Measurements from ENCODE around the gene EIF2AK3.
"Not testable (repeated sequence)": the region's sequence is repeated elsewhere in the genome, so short reads cannot be mapped to it uniquely, and the experiment has no call there.

EIF2AK3 gene
- total RNA-seq: 88.1 to 97.9 reads per million in 2 donors

DNA sequence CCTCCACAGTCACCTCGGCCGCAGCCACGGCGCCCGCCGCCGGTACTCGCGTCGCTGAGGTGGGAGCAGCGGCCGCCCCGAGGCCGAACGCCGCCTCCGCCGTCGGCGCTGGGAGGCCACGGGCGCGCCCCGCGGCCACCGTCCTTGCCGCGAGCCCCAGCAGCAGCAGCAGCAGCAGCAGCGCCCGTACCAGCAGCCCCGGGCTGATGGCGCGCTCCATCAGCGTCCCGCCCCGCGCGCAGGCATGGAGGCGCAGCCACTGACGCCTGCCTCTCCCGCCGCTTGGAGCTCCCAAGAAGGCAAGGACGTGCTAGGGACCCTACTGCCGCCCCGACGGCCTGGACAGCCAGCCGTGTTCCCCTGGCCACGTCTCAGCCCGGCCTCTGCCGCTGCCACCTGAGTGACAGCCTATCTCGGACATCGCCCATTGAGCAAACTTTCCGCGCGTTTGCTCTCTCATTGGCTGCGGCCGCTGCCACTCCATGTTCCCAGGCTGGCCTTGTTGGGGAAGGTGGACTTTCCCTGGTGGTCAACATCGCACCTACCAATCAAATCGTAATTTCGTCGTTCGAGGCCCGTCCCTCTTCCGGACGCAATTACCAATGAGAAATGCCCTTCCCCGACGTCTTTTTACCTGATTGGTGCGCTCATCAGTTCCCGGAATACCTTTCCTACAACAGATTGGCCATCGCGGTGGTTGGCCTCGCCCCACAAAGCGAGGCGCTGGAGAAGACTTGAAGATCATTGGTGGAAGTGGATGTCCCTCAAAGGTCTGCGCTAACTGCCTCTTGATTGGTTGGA lies at the start of gene EIF2AK3:
Gene EIF2AK3 (minus strand): TSS at position 410 of the 801 bp plus-strand sequence. CDS start 190 bp downstream, at position 220.
- peak; percentile 92 for DNase-seq

DNA sequence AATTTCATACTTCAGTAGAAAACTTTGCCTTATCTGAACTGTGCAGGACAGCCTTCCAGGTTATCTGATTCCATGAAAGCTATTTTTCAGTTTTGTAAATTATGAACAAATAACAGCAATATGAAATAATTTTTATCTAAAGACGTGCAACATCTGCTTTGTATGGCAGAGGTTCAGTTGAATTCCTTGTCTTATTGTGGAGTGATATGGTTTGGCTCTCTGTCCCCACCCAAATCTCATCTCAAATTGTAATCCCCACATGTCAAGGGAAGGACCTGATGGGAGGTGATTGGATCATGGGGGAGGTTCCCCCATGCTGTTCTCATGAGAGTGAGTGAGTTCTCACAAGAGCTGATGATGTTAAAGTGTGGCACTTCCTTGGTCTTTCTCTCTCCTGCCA lies 46.1 kb upstream of the EIF2AK3 start:
- no peak for DNase-seq

GRCh38 chr2:88671786-88672427 lies 44.6 kb upstream of the EIF2AK3 start:
- no peak for DNase-seq

DNA sequence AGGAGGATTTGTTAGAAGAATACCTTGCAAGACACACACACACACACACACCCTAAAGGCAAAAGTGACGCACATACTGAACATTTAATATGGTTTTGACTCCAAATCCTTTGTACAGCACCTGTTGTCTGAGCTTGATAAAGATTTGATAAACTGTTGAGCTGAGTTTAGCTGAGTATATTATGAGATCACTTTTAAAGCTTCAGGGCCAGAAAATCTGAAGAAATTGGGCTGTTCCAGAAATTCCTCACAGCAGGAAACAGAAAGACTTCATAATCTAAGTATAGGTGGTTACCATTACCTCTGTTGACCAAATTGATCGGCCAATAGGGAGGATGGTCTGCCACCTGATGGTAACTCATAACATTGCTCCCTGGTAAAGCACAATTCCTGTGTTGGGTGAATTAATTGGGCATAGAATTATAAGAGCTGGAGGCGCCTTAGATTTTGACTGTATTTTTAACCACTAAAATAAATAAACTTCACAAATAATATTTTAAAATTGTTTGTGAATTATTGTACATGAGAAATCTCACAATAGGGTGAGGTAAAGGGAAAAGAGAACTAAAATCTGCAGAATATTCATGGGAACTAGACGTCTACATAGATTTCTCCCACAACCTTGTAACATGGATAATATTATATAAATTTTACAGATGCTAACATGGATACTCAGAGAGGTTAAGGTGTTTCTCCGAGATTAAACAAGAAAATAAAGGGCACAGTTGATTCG lies 42.4 kb upstream of the EIF2AK3 start:
- no peak for DNase-seq

GRCh38 chr2:88668862-88669261 lies 41.6 kb upstream of the EIF2AK3 start:
- DNase-seq: no peak

GRCh38 chr2:88667219-88667618 lies 40.0 kb upstream of the EIF2AK3 start:
- DNase-seq: no peak

GRCh38 chr2:88666576-88666975 lies 39.3 kb upstream of the EIF2AK3 start:
- no peak for DNase-seq

DNA sequence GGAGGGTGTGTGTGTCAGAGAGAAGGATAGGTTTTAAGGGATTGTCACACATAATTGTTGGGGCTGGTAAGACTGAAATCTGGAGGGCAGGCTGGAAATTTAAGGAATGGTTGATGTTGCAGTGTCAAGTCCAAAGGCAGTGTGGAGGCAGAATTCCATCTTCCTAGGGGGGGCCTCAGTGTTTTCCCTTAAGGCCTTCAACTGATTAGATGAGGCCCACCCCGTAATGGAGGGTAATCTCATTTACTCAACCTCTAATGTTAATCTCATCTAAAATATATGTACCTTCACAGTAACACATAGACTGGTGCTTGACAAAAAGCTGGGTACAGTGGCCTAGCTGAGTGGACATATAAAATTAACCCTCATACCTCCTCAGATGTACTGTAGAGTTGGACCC lies 33.4 kb upstream of the EIF2AK3 start:
- DNase-seq: no peak

GRCh38 chr2:88659538-88659915 lies 32.3 kb upstream of the EIF2AK3 start:
- DNase-seq: no peak

DNA sequence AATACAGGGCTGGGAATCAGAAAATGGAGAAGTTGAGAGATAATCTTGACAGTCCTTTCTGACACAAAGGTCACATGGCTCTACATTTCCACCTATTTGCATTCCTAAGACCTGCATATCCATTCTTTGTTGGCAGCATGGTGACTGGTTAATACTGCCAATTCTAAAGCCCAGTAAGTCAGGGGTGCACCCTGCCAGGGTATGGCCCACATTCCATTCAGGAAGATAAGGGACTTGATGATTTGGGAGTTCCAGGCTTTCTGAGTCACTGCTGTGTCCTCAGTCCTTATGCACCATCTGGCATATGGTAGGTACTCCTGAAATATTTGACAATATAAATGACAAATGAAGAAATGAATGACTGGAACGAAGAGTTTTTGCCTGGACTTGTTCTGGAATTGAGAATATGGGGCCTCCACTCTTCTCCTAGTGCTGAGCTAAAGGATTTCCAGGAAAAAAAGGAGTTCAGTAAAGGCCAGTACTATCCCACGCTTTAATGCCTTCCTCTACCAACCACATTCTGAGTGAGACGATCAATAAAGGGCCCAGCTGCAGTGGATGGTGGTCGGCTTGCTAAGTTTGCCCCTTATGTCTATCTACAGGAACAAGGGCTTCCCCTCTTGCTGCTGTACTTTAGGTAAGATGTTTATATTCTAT lies 31.7 kb upstream of the EIF2AK3 start:
- no peak for DNase-seq

GRCh38 chr2:88658326-88658725 lies 31.1 kb upstream of the EIF2AK3 start:
- no peak for DNase-seq

- DNase-seq: no peak
These were observed 29.9 kb upstream of the EIF2AK3 start for GRCh38 chr2:88657131-88657530.

- DNase-seq: no peak
These were observed 29.4 kb upstream of the EIF2AK3 start for GRCh38 chr2:88656690-88657089.

DNA sequence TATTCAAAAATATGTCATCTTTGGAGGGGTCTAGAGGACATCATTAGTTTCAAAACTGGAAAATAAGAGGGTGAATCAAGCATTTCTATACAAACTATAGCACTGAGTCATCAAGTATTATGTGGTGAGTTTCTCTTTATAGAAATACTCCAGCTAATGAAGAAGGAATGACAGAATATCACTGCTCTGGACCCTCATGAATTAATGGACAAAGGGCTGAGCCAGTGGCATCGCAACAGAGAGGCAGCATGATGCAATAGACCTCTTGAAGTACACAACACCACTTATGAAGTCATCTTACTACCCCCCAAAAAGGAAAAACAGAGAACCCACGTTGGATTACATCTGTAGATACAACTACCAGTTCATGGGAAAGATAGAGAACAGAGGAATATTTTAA lies 27.4 kb upstream of the EIF2AK3 start:
- DNase-seq: no peak

DNA sequence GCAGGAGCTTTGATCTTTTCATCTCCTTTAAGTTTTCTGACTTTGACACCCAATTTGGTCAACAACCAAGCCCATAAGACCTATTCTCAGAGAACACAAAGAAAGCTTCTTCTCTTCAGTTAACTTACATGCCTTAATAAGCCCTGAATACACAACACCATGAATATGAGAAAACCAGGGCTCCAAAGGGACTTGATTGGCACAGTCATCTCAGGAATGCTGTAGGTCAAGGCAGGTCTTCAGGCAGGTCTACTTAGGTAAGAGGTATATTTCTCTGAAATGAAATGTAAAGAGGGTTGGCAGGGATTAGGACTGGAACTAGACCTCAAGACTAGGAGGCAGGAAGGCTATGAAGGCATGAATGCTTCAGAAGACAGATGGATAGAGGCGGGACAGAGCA lies 24.4 kb upstream of the EIF2AK3 start:
- no peak for DNase-seq

- not testable (repeated sequence) for DNase-seq
These were observed 18.1 kb upstream of the EIF2AK3 start for GRCh38 chr2:88645291-88645882.

GRCh38 chr2:88642278-88642677 lies 15.0 kb upstream of the EIF2AK3 start:
- DNase-seq: no peak

GRCh38 chr2:88641330-88641729 lies 14.1 kb upstream of the EIF2AK3 start:
- DNase-seq: no peak

- DNase-seq: no peak
These were observed 12.6 kb upstream of the EIF2AK3 start for GRCh38 chr2:88639865-88640264.

- DNase-seq: no peak
These were observed 11.5 kb upstream of the EIF2AK3 start for GRCh38 chr2:88638743-88639142.

GRCh38 chr2:88638123-88638650 lies 10.9 kb upstream of the EIF2AK3 start:
- no peak for DNase-seq

GRCh38 chr2:88637464-88637863 lies 10.2 kb upstream of the EIF2AK3 start:
- DNase-seq: no peak

All from activated gamma-delta T cell (primary cell).